HepG2 (cell line): ENCODE measurements around the gene ADCK2. TPM values are rescaled to one million over a fixed set of nuclear protein-coding genes. Genes with fewer than 3 reads are reported as not detected.

Source experiments
- CREB1 ChIP-seq, 2 experiments: fragments of 450-650 bp in 1 of 2; IDR thresholded peaks; 2 replicates each; pipeline ENCODE4 v1.6.1; 2016 to 2017; ENCODE audit warnings: control low read depth in 1 of 2, mild to moderate bottlenecking in 1 of 2, missing compliant biosample characterization in 1 of 2, missing genetic modification characterization in 1 of 2
- DMTF1 ChIP-seq: sonication (generic); formaldehyde crosslinking; IDR thresholded peaks from 2 replicates; pipeline ENCODE4 v1.4.0; 2020; ENCODE audit warnings: mild to moderate bottlenecking, missing genetic modification reagents
- E2F2 ChIP-seq: sonication (generic); formaldehyde crosslinking; IDR thresholded peaks from 2 replicates; pipeline ENCODE4 v1.4.0; 2020; ENCODE audit warnings: missing genetic modification reagents, borderline replicate concordance
- FOXP1 ChIP-seq, 2 experiments: fragments of 450-650 bp in 1 of 2; IDR thresholded peaks; 2 replicates each; pipeline ENCODE4 v1.6.1; 2017 to 2018; ENCODE audit warnings: antibody characterized with exemption in 1 of 2
- HMGXB3 ChIP-seq: sonication (generic); formaldehyde crosslinking; IDR thresholded peaks from 2 replicates; pipeline ENCODE4 v1.4.0; 2020; ENCODE audit warnings: missing genetic modification reagents, borderline replicate concordance
- HOMEZ ChIP-seq: IDR thresholded peaks from 2 replicates; pipeline ENCODE4 v1.6.1; 2016; ENCODE audit warnings: low read depth
- IKZF5 ChIP-seq: IDR thresholded peaks from 2 replicates; pipeline ENCODE4 v1.6.1; 2018; ENCODE audit warnings: missing genetic modification reagents, mild to moderate bottlenecking, missing compliant biosample characterization
- NFE2 ChIP-seq: sonication (generic); formaldehyde crosslinking; IDR thresholded peaks from 2 replicates; pipeline ENCODE4 v1.4.0; 2020; ENCODE audit warnings: missing genetic modification reagents
- SKI ChIP-seq: fragments of 450-650 bp; IDR thresholded peaks from one replicate; pipeline ENCODE4 v1.6.1; 2018; ENCODE audit warnings: mild to moderate bottlenecking; ENCODE audit not compliant: partially characterized antibody
- SRF ChIP-seq: IDR thresholded peaks from 2 replicates; pipeline ENCODE4 v1.6.1; 2011; ENCODE audit warnings: mild to moderate bottlenecking, low read depth, low read length, moderate library complexity
- TBX2 ChIP-seq: sonication (generic); formaldehyde crosslinking; IDR thresholded peaks from 2 replicates; pipeline ENCODE4 v1.5.0; 2020; ENCODE audit warnings: missing genetic modification reagents, mild to moderate bottlenecking, borderline replicate concordance
- THAP8 ChIP-seq: sonication (generic); formaldehyde crosslinking; IDR thresholded peaks from 2 replicates; pipeline ENCODE4 v1.5.1; 2020; ENCODE audit warnings: missing genetic modification reagents, mild to moderate bottlenecking, borderline replicate concordance
- TRIM24 ChIP-seq: sonication (generic); formaldehyde crosslinking; IDR thresholded peaks from 2 replicates; pipeline ENCODE4 v1.8.0; 2022; ENCODE audit warnings: mild to moderate bottlenecking, missing genetic modification reagents
- ZNF275 ChIP-seq: sonication (generic); formaldehyde crosslinking; IDR thresholded peaks from 2 replicates; pipeline ENCODE4 v1.8.0; 2022; ENCODE audit warnings: missing genetic modification reagents, mild to moderate bottlenecking, inconsistent platforms, borderline replicate concordance
- ZNF792 ChIP-seq: IDR thresholded peaks from 2 replicates; pipeline ENCODE4 v1.6.1; 2016
- polyA plus RNA-seq, 8 experiments: library from polyadenylated mRNA; depleted of rRNA in 3 of 8; stranded (reverse) in 7 of 8; unstranded in 1 of 8; fragments of >200 nt; fragmentation: Illumina TruSeq in 4 of 8; extraction: Trizol in 4 of 8; gene quantifications; 2 replicates each; pipeline versions ENCODE4 v1.2.1 to v1.2.3, GENCODE V29; 2011 to 2016; ENCODE audit warnings: low read depth in 4 of 8, missing spikeins in 1 of 8, mixed read lengths in 1 of 8; ENCODE audit not compliant: insufficient read depth in 1 of 8
- total RNA-seq, 5 experiments: library from RNA; depleted of rRNA; stranded (reverse); fragments of >200 nt; fragmentation: Illumina TruSeq; extraction: Trizol; gene quantifications; 2 replicates each; pipeline ENCODE4 v1.2.3, GENCODE V29; 2016; ENCODE audit warnings: low read depth in 1 of 5

The ADCK2 gene
- total and polyA plus RNA-seq, 2 of the 13 experiments (the other 11 are each of a cell fraction or from before 2014, with no cell fraction given): 8.6 to 18.8 TPM

- TF ChIP-seq HMGXB3 (no peak), NFE2 (CRISPR knock-in tag) (no peak), FOXP1 (IDR thresholded peaks at IDR 0.05) (no peak), FOXP1 (CRISPR knock-in tag; IDR thresholded peaks at IDR 0.05) (no peak), HOMEZ (peak; percentile 61; the same call in 1 of the 2 replicates), TBX2 (CRISPR knock-in tag) (no peak), TRIM24 (CRISPR knock-in tag) (no peak), CREB1 (IDR thresholded peaks at IDR 0.05) (peak; percentile 100), CREB1 (CRISPR knock-in tag; IDR thresholded peaks at IDR 0.05) (peak; percentile 95), E2F2 (CRISPR knock-in tag) (0 out of 2 replicates have a peak, but pooled peaks have one; percentile 16), IKZF5 (CRISPR knock-in tag) (no peak), DMTF1 (CRISPR knock-in tag) (no peak), THAP8 (CRISPR knock-in tag) (0 out of 2 replicates have a peak, but pooled peaks have one; percentile 24), SKI (no peak), ZNF792 (CRISPR knock-in tag) (no peak), ZNF275 (CRISPR knock-in tag) (no peak), SRF (no peak)
Observed at GRCh38 chr7:140696024-140696679, 23.4 kb downstream of the ADCK2 start (continued).
